T47D (cell line): ENCODE results near the gene GID8.

Experiments used
- DNase-seq, 2 experiments: peaks; one replicate each; pipeline versions ENCODE4 v3.0.0 to v3.0.0-alpha.2; 2011 to 2012; ENCODE audit warnings: low read depth in 1 of 2, low spot score in 1 of 2
- JUND ChIP-seq: IDR thresholded peaks from 2 replicates; pipeline ENCODE4 v1.6.1; 2012; ENCODE audit warnings: low read depth
- in situ Hi-C: cut with HindIII; loops from 2 replicates; pipeline ENCODE4 v1.10.0; 2016; ENCODE audit warnings: low sequenced_read_pairs, low pct_unique_long_range_greater_than_20kb

GID8 gene

GRCh38 chr20:62944746-62945145 lies 6.8 kb downstream of the GID8 start:
- in situ Hi-C loops: no loop called here
- TF ChIP-seq JUND: no peak
- no peak for DNase-seq

- TF ChIP-seq JUND: no peak
- in situ Hi-C loops: no loop called here
- no peak for DNase-seq
These were observed 7.9 kb downstream of the GID8 start for GRCh38 chr20:62945771-62946339.

GRCh38 chr20:62946918-62947317 lies 9.0 kb downstream of the GID8 start:
- in situ Hi-C loops: no loop called here
- no peak for DNase-seq
- no peak for TF ChIP-seq JUND

GRCh38 chr20:62947532-62948300 lies 9.8 kb downstream of the GID8 start:
- TF ChIP-seq JUND: no peak
- in situ Hi-C loops: no loop called here
- no peak for DNase-seq

- DNase-seq: no peak
- in situ Hi-C loops: no loop called here
These were observed 11.3 kb downstream of the GID8 start for GRCh38 chr20:62949153-62949821.

GRCh38 chr20:62949962-62950361 lies 12.0 kb downstream of the GID8 start:
- no peak for DNase-seq
- in situ Hi-C loops: no loop called here
- no peak for TF ChIP-seq JUND

More at GRCh38 chr20:62949153-62949821, 11.3 kb downstream of the GID8 start:
- no peak for TF ChIP-seq JUND

- no peak for DNase-seq
- in situ Hi-C loops: no loop called here
- TF ChIP-seq JUND: no peak
These were observed 12.8 kb downstream of the GID8 start for GRCh38 chr20:62950741-62951140.

GRCh38 chr20:62951143-62951895 lies 13.4 kb downstream of the GID8 start:
- DNase-seq: no peak
- in situ Hi-C loops: no loop called here

GRCh38 chr20:62951896-62952372 lies 14.0 kb downstream of the GID8 start:
- in situ Hi-C loops: no loop called here
- TF ChIP-seq JUND: no peak
- no peak for DNase-seq

More at GRCh38 chr20:62951143-62951895, 13.4 kb downstream of the GID8 start:
- no peak for TF ChIP-seq JUND

- no peak for TF ChIP-seq JUND
- no peak for DNase-seq
- in situ Hi-C loops: no loop called here
These were observed 14.5 kb downstream of the GID8 start, which contains the start of gene SLC17A9 for GRCh38 chr20:62952373-62952967. SLC17A9 (plus strand) TSS chr20:62952709; CDS start chr20:62952831, 122 bp downstream.

GRCh38 chr20:62952968-62953838 lies 15.3 kb downstream of the GID8 start:
- DNase-seq: no peak
- TF ChIP-seq JUND: no peak
- in situ Hi-C loops: no loop called here
